Activated gamma-delta T cell treated with Interleukin-2 at 50 U/mL for 16 hours (primary cell): ENCODE data around the gene NMD3.
"Not testable (repeated sequence)": the region's sequence is repeated elsewhere in the genome, so short reads cannot be mapped to it uniquely, and the experiment has no call there.

ENCODE experiments used
- DNase-seq: peaks from one replicate; pipeline ENCODE4 v3.0.0-alpha.2; 2020

NMD3 gene

DNA sequence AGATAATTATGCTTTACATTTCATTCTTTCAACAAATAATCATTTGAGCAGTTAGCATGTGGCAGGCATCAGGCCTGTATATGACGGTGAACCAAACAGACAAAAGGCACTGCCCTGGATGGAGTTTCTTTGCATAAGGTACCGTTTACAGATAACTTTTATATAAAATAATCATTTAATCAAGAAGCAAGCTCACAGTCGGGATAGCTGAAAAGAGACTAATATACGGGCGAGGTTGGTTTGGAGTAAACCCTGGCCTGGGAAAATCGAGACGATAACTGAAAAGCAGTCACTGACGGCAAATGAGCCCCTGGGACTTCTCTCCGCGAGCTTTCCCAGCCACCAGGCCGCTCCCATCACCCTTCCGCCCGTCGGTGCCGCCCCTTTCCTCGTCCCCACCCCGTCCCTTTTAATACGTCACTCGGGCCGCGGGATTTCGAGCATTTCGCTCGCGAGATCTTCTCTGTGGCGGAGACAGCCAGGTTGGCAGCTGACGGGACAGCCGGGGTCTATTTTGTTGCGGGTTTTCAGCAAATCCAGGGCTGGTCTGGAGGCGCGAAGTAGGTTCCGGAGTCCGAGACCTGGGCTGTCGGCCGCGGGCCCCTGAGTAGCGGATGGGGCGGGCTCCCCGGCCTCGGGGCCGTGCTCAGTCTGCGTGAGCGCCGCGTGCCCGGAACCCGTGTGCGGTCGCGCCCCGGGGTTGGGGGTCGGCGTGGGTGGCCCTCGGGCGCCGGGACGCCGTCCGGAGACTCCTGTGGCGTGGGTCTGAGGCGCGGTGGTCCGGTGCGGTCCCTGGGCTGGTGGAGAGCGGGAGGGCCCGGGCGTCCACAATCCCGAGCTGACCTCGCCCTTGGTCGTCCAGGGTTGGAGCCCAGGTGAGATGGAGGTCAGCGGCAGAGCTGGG lies at the start of gene NMD3:
NMD3 (plus strand) TSS at position 462 of the 904 bp plus-strand sequence. CDS start 703 bp downstream, outside the sequence.
- peak; percentile 88 for DNase-seq

DNA sequence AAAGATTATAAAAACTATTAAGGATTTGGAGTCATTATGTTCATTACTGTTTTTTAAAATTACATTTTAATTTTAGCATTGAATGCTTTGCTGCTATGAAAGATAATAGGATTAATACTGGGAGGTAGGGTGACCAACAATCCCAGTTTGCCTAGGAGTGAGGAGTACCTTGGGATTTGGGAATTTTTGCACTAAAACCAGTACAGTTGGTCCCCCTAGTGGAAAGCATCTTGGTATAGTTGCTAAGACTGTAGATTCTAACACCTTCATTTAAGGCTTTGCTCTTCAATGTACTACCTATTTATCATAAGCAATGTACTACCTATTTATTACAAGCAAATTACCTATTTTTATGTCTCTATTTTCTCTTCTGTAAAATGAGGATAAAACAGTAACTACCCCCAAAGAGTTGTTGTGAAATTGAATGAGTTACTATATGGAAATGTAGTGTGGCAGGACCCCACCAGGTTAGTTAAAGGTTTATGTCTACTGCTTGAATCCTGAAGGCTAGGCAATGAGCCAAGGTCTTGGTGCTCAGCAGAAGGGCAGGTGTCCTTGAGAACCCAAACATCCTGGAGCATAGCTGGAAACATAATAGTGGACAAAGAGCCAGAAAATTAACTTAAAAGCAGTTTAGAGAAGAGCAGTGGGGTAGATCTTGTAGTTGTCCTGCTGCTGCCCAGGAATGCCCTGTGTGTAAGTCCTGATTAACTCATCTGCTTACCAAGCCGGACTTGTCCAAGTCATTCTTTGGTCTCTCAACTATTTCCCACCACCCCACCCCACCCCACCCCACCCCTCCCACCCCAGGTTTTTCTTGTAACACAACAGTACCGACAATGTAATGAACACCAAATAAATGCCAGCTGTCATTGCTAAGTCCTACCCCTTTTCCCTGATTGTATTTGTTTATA lies 49.2 kb upstream of the NMD3 start:
- DNase-seq = no peak

DNA sequence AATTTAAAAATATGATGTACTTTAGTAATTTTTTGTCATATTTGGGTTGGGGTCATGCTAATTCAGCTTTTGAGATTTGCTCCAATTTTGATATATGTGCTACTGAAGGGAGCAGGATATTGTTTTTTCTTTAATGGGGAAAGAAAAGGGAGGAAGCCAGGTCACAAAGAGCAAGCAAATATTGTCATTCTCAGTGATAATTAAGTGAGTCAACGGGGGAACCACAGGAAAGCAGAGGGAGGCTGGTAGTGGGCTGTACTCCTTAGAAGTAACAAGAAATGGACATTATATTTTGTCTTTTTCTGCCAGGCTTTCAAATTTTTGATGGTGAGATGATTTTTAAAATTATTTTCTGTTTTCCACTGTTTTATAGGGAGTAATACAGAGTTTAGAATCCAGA lies 45.6 kb upstream of the NMD3 start:
- DNase-seq = no peak

DNA sequence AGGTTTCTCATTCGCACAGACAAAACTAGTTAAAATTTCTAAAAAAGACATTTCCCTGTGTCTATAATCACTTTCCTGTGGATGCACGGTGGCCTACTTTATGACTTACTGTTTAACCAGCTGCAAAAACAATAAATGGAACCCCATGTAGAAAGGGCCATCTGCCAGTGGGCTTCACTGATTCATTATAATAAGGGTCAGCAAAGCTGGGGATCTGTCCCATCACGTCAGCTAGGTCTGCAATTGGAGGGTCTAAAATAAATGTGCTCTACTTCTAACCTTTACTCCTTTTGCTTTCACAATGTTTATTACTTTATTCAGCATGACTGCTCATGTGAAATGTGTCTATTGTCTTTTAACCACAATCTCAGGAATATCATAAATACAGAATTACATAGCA lies 43.1 kb upstream of the NMD3 start:
- no peak for DNase-seq

DNA sequence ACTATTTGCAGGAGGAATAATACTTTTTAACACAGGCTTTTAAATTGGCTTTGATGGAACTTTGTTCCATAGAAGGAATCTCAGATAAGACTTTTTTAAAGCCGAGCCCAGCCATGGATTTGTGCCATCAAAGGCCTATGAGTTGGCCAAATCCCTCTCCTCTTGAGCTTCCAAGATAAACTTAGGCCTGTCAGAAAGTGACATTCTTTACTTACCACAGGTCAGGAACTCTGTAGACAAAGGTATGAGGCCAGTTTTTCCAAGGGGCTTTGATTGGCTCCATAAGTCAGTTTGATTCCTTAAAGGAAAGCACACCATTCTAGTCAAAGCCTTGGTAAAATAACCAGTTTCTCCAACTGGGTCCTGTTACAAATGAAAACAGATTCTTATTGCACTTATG lies 39.7 kb upstream of the NMD3 start:
- DNase-seq = not testable (repeated sequence)

DNA sequence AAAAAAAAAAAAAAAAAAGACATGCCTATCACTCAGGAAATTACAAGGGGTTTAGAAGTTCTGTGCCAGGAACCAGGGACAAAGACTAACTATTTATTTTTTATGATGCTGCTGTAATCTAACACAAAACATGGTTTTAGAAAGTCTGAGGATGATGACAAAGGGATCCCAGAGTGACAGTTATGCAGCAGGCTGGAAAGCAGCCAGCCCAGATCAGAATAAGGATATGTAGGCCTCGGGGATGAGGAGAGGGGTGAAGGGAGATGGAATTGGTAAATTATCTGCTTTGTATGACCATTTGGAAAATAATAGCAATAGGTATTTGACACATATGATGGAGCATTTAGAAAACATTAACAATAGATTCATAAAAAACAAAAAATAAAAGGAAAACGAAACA lies 34.1 kb upstream of the NMD3 start:
- DNase-seq = no peak

DNA sequence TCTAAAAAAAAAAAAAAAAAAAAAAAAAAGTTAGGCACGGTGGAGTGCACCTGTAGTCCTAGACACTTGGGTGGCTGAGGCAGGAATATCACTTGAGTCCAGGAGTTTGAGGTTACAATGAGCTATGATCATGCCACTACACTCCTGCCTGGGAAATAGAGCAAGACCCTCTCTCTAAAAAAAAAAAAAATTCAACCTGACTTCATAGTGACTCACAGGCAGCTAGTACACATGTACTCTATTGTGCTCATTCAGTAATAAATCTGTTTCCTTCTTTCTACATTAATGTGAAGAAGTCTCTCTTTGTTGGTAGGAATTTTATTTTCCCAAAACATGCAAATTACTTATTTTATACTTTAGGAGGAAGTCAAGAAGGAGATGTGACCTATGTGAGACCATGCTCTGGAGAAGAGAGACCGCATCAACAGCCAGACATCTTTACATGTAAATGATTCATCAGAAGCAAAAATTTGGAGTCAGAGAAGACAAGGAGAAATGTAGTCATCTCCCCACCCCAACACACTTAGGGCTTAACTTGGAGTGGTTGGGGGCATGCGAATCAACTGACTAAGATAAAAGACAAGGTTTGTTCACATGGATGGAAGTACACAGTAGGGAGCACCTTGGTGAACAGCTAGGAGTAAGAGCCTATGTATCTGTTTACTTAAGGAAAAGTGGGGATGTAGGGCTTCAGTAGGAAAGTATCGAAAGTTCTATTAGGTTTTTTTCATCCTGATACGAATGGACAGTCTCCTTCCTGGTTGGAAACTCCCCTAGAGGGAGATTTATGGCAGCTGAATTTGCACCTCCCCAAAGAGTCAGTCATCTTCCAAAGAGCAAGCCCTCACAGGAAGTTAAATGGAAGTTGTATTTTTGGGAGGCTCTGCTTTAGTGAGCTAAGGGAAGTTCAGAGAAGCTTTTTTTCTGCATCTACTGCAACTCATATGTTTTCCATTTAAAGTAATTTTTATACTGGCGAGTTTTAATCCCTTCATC lies 23.0 kb upstream of the NMD3 start:
- no peak for DNase-seq

DNA sequence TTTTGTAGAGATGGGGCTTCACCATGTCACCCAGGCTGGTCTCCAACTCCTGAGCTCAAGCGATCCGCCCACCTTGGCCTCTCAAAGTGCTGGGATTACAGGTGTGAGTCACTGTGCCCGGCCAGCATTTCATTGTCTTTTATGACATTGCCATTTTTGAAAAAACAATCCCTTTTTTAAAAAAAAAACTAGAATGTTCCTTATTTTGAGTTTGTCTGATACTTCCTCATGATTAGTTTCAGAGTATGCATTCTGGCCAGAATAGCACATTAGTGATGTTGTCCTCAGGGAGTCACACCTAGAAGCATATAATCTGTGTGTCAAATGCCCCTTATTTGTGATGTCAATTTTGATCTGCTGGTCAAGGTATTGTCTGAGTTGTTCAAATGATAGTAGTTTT lies 21.2 kb upstream of the NMD3 start:
- no peak for DNase-seq

DNA sequence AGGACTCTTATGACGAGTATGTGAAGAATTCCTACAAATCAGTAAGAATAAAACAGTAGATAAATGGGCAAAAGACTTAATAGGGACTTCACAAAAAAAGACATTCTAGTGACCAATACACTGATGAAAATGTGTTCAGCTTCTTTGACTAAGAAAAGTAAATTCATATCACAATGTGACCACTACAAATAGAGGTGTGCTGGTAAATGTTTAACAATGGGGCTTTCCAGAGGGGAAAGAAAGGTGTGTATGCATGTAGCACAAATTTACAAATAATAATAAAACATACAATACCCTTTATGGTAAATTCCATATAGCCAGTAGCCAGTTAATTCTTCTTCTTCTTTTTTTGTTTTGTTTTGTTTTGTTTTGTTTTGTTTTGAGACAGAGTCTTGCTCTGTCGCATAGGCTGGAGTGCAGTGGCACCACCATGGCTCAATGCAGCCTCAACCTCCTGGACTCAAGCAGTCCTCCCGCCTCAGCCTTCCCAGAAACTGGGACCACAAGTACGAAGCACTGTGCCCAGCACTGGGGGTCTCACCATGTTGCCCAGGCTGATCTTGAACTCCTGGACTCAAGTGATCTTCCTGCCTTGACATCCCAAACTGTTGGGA lies 17.5 kb upstream of the NMD3 start:
- DNase-seq = no peak

DNA sequence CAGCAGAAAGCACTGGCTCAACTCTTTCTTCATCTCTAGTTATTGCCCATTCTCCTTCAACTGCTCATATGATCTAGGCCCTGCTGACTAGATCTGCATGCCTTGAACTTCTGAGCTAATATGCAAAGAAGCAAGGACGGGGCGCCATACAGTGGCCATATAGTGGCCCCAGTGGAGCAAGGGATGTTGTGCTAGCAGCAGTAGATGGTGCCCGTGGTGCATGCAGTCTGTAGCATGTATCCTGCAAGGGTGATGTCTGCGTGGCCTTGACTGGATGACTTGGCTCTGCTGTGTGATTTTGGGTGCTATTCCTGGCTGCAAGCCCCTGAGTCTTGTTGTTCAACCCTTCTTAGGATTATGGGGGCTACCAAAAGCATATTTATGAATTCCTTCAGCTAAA lies 12.2 kb upstream of the NMD3 start:
- no peak for DNase-seq

DNA sequence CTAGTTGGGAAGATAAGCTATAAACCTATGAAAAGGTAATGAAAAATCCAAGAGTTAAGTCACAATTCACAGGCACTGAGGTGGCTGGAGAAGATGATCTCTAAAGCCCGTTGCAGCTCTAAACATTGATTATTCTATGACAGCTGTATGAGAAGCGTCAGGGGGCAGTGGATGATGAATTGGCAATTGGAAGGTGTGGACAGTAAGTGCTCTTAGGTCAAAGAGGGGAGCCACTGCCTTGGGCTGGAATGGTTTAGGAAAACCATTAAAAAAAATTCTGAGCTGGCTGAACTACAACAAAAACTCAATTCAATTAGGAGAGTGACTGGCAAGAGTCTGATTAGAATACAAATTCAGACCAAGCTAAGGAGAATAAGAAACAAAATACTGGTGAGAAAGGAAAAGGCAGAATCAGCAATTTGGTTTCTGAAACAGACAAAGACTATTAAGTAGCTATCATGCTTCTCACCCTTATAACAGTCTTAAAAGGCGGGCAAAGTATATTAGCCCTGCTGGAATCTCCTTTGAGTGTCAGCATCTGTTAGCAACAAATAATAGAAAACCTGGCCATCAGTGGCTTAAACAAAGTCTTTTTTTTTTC lies 8.8 kb upstream of the NMD3 start:
- DNase-seq = no peak

DNA sequence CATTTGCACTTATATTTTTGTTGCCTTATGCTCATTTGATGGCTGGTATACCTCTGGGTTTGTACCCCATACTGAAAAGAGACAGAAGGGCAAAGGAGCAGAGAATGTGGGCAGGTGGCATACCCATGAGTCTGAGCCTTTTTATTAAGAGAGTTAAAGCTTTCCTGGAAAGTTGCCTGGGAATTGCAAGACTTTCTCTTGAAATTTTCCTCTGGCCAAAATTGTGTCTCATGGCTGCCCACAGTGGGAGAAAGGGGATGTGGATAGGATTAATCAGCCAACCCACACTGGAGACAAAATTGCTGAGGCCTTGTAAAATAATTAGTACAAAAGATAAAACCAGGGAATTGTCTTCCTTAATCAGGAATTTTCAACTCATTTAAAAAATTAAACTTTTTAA lies 8.2 kb upstream of the NMD3 start:
- DNase-seq = no peak

DNA sequence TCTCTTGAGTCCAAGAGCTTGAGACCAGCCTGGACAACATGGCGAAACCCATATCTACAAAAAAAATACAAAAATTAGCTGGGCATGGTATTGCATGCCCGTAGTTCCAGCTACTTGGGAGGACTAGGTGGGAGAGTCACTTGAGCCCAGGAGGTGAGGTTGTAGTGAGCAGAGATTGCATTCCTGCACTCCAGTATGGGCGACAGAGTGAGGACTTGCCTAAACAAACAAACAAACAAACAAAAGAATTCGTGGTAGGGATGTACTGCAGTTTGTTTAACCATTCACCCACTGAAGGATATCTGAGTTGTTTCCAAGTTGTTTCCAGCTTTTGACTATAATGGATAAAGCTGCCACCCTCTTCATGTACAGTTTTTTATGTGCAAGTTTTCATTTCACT lies 7.5 kb upstream of the NMD3 start:
- no peak for DNase-seq

DNA sequence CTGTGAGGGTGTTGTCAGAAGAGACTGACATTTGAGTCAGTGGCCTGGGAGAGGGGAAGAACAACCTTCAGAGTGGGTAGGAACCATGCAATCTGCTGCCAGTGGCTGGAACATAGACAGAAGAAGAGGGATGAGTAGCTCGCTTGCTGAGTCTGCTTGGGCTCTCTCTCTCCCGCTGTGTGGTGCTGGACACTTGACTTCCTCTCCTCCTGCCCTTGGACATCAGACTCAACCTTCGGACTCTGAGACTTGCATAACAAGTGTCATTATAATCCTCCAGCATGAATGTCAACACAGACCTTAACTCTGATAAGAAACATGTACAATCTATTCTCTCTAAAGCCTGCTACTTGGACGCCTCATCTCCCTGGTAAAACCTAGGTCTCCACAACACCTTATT lies 5.9 kb upstream of the NMD3 start:
- DNase-seq = no peak

DNA sequence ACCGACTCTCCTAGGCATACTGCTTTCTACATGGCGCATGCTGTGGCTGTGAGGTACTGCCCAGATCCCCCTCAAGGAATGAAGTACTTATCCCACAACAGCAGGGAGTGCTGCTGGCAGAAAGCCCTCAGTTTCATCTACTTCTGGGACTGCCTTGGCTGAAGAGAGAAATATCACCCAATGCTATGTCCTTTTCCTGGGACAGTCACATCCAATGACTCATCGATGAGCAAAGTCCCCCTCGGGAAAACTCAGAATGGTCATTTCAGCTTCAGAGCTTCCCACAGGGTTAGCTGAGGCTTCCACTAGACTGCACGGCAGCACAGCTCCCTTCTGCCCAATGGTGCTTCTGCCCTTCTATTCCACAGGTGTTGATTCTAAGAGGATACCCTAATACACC lies 3.6 kb upstream of the NMD3 start:
- DNase-seq = no peak

DNA sequence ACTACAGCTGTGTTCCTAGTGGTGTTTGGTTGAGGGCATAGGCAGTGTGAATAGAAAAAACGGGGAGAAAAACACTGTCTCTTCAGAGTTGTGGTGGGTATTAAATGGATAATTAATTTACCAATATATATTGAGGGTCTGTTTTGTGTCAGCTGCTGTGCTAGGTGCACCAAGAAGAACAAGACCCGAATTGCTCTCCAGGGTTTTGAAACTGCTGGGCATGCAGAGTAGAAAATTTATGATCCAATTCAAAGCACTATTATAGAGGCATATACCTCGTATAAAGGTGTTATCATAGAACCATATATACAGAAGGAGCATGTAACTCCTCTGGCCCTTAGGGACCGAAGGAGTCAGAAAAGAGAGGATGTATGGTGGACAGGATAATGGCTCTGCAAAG lies 1.6 kb upstream of the NMD3 start:
- DNase-seq = no peak

DNA sequence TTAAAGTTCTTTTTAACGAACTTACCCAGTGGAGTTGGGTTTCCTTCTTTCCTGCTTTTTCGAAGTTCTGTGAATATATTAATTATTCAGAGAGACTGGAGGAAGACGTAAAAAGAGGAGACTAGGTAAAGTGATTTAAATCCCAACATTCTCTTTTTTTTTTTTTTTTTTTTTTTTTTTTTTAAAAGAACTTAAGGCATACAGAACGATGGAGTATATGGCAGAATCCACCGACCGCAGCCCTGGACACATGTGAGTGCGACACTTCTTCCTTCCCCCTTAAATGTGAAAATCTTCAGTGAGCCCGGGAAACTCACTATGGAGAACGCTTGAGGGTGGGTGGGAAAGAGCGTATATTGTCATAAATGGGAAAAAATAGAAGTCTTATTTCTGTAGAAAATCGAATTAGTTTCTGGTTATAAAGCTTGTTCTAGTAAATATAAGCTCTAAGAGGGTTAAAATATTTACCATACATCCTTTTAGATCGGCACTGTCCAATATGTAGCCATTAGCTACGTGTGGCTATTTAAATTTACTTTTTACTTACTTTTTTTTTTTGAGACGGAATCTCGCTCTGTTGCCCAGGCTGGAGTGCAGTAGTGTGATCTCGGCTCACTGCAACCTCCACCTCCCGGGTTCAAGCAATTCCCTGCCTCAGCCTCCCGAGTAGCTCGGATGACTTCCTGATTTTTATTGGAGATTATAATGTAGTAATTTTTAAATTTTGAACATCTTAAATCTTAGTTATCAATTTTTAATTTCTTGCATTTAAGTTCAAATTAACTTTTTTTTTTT lies 892 bp downstream of the NMD3 start:
- DNase-seq = no peak

DNA sequence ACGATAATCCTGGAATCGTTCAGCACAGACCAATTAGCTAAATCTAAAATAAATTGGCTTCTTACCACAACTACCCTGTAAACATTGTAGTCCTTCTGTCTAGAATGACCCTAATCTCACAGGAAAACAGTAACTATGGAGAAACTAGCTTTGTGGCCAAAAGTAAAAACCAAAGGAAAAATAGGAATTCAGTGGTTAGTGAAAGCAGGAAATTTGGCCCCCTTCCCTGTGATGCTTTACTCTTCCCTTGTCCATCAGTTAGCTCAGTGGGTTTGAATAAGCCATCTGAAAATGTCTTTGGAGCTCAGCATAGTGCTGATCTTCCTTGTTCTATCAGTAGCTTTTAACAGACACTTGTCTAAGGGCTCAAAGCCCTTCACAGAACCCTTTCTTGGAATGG lies 1.6 kb downstream of the NMD3 start:
- DNase-seq = no peak

DNA sequence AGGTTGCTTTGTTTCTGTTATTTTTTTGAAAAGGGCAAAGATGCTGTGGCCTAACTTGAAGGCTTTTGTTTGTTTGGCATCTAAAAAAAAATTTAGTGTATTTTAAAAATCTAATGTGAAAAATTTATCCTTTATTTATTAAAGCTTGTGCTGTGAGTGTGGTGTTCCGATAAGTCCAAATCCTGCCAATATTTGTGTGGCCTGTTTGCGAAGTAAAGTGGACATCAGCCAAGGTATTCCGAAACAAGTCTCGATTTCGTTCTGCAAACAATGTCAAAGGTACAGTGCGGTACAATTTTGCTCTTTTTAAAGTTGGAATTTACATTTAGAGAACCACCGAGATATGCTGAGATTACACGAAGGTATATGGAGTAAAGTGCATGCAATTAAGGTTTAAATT lies 3.7 kb downstream of the NMD3 start:
- DNase-seq = no peak

DNA sequence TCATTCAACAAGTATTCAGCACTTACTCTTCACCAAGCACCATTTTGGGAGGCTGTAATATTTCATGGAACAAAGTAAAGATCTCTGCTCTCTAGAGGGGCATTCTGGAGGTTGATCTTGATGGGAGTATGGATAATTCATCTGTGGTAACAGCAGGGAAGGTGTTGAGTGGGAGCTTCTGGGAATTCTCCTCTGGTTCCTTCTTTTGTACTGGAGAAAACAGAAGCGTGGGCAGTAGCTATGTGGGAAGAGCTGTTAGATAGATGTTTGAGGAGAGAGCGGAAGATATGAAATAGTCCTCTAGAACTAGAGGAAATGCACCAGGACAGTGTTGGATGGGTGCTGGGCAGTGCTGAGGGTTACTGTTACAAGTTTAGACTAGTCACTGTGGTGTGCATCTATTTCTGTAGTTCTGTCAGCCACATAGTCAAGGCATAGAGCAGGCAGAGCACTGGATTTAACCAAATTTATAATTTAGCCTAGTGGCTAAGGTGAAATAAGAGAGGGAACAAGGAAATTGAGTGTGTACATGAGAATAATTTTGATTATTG lies 9.6 kb downstream of the NMD3 start:
- no peak for DNase-seq

DNA sequence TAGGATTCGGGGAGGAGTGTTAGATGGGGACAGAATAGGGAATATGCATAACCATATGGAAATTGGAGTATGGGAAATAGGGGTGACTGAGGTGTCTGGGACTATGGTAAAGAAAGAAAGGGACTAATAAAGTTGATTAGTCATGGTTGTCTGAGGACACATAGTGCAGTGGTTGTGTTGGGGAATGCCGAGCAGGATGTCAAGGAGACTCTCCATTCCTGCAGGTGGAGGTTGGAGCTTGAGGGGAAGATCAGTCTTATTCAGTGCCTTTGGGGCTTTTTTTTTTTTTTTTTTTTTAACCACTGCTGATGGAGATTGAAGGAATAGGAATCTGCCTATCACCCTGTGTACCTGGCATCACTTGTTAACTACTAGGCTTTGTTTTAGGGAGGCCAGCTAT lies 10.8 kb downstream of the NMD3 start:
- DNase-seq = no peak
